Measurements from ENCODE around the gene HOXD10.

- TF ChIP-seq POLR2A (IDR thresholded peaks at IDR 0.05; ENCODE audit: extremely low read depth, insufficient read length), result no peak
- TF ChIP-seq CTCF (IDR thresholded peaks at IDR 0.05; ENCODE audit: low read depth, low read length), result no peak
- no peak for TF ChIP-seq MAX (IDR thresholded peaks at IDR 0.05; ENCODE audit: low read depth, low read length)
Measured at GRCh38 chr2:176122683-176123410, 6.3 kb downstream of the HOXD10 start, which contains the start of gene HOXD9.

Data from NB4 (cell line).